Adrenal gland (tissue), 12 donors: Measurements from ENCODE around the gene UGT1A10. TPM values are rescaled to one million over a fixed set of nuclear protein-coding genes. Genes with fewer than 3 reads are reported as not detected.
A peak's percentile ranks its signal among the peaks of the same experiment; 100 is the strongest.

ENCODE experiments used
- DNase-seq, 7 donors: peaks; one replicate each; pipeline ENCODE4 v3.0.0-alpha.2; 2019 to 2020
- H3K27ac ChIP-seq, 5 donors: fragments of 200-600 bp; sonication (generic) in 4 of 5; 1 replicate in 3 of 5; 2 replicates in 2 of 5; pipeline versions ENCODE4 v1.5.1 to v1.8.0; 2016 to 2020; ENCODE audit warnings: mild to moderate bottlenecking in 1 of 5
- H3K27me3 ChIP-seq: fragments of 200-600 bp; 2 replicates; pipeline ENCODE4 v1.8.0; 2021
- H3K36me3 ChIP-seq, 2 donors: fragments of 200-600 bp; replicated peaks in 1 of 2; 1 replicate in 1 of 2; 2 replicates in 1 of 2; pipeline versions ENCODE4 v1.5.1 to v1.8.0; 2018 to 2022
- H3K4me1 ChIP-seq, 2 donors: fragments of 200-600 bp; replicated peaks in 1 of 2; 1 replicate in 1 of 2; 2 replicates in 1 of 2; pipeline versions ENCODE4 v1.5.1 to v1.8.0; 2018 to 2021
- H3K4me3 ChIP-seq, 4 donors: fragments of 200-600 bp; sonication (generic) in 3 of 4; one replicate each; pipeline ENCODE4 v1.5.1; 2016 to 2018
- H3K9me3 ChIP-seq, 3 donors: fragments of 200-600 bp; sonication (generic) in 1 of 3; replicated peaks in 1 of 3; 1 replicate in 2 of 3; 2 replicates in 1 of 3; pipeline versions ENCODE4 v1.5.1 to v1.8.0; 2016 to 2021
- POLR2A ChIP-seq, 2 donors: fragments of 450-650 bp; IDR thresholded peaks; one replicate each; pipeline ENCODE4 v1.6.1; 2017; ENCODE audit warnings: antibody characterized with exemption in 2 of 2, mild to moderate bottlenecking in 2 of 2, moderate library complexity in 1 of 2
- WGBS, 4 donors: extraction: QIAGEN DNeasy Blood & Tissue Kit in 2 of 4; methylation state at CpG; one replicate each; pipeline versions ENCODE4 v1.1.5 to v1.1.7; 2013 to 2017; 5-methylcytosine and 5-hydroxymethylcytosine counted together
- intact Hi-C, 2 donors: fragments of 100-400 bp; cut with DNase I; formaldehyde crosslinking; loops; one replicate each; pipeline versions ENCODE4 v1.14.1 to v1.15.0; 2022 to 2023
- polyA plus RNA-seq, 3 donors: library from polyadenylated mRNA; stranded (reverse); fragments of 200-250 nt in 2 of 3; fragments of 350-450 nt in 1 of 3; fragmentation: Illumina TruSeq in 1 of 3; extraction: RNeasy Lipid Tissue Mini Kit (QIAGEN cat#74804) in 1 of 3; gene quantifications; one replicate each; pipeline ENCODE4 v1.2.3, GENCODE V29; 2013 to 2014
- total RNA-seq, 9 donors: library from RNA; depleted of rRNA in 4 of 9; stranded (reverse); fragments of >200 nt in 4 of 9; fragments of 120-200 nt in 1 of 9; fragmentation: NEBNext Ultra II Directional in 1 of 9; extraction: Animal tissue kit (Norgen Biotek cat#: 25700) in 1 of 9; gene quantifications; one replicate each; pipeline versions ENCODE4 v1.1.0 to v1.2.4, GENCODE V29; 2013 to 2023
- TF ChIP-seq, protein P1 (sequence below), 6 experiments: fragments of 450-650 bp in 4 of 6; fragments of 200-600 bp in 2 of 6; sonication (generic) in 1 of 6; IDR thresholded peaks; 1 replicate in 5 of 6; 2 replicates in 1 of 6; pipeline versions ENCODE4 v1.5.1 to v1.8.0; 2016 to 2021; ENCODE audit warnings: antibody characterized with exemption in 6 of 6, mild to moderate bottlenecking in 2 of 6, moderate library complexity in 1 of 6
- donor health status: healthy with polysubstance abuse.
- donor health status: Bipolar disorder and iron deficiency.
- donor health status: DM: yes; HTN: yes; CAD: no.
- donor health status: DM: no; HTN: no; CAD: no.
- donor health status: DM: no; HTN: no; CAD: no.
- donor health status: DM: yes; HTN: yes; CAD: no.

The UGT1A10 gene
- total and polyA plus RNA-seq, 12 donors: not detected

DNA sequence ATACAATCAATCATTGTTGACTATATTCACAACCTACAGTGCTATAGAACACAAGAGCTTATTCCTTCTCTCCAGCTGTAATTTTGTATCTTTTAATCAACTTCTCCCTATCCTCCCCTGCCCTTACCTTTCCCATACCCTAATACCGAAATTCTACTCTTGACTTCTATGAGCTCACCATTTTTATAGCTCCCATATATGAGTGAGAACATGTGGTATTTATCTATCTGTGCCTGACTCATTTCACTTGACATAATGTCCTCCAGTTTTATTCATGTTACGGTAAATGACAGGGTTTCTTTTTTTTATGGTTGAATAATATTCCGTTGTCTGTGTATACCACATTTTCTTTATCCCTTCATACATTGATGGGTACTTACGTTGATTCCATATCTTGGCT is 144.5 kb downstream of the UGT1A10 start:
- WGBS, 4 donors: 76 to 85% (median 81%) methylated on average over 4 of the region's 4 CpGs

GRCh38 chr2:233789554-233789953 is 153.3 kb downstream of the UGT1A10 start:
- 88 to 93% (median 93%) methylated on average over 3 to 7 of the region's 7 CpGs for WGBS, 4 donors
- H3K27ac ChIP-seq: no peak overlapping the region
- no peak overlapping the region for H3K4me3 ChIP-seq
- no peaks in the 10 kb centered on the region for H3K9me3 ChIP-seq
- no peaks in the 10 kb centered on the region for H3K27me3 ChIP-seq
- TF ChIP-seq, protein P1, sequence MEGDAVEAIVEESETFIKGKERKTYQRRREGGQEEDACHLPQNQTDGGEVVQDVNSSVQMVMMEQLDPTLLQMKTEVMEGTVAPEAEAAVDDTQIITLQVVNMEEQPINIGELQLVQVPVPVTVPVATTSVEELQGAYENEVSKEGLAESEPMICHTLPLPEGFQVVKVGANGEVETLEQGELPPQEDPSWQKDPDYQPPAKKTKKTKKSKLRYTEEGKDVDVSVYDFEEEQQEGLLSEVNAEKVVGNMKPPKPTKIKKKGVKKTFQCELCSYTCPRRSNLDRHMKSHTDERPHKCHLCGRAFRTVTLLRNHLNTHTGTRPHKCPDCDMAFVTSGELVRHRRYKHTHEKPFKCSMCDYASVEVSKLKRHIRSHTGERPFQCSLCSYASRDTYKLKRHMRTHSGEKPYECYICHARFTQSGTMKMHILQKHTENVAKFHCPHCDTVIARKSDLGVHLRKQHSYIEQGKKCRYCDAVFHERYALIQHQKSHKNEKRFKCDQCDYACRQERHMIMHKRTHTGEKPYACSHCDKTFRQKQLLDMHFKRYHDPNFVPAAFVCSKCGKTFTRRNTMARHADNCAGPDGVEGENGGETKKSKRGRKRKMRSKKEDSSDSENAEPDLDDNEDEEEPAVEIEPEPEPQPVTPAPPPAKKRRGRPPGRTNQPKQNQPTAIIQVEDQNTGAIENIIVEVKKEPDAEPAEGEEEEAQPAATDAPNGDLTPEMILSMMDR (IDR thresholded peaks at IDR 0.05): no peak
- no peak for TF ChIP-seq POLR2A (IDR thresholded peaks at IDR 0.05)
- DNase-seq: peak in 1 of 7 donors; percentile 14
- H3K36me3 ChIP-seq: no peaks in the 10 kb centered on the region
- H3K4me1 ChIP-seq: no peaks in the 10 kb centered on the region
- intact Hi-C loops: no loop called here

More for the DNA sequence above, 144.5 kb downstream of the UGT1A10 start:
- Histone ChIP-seq H3K36me3 (no peaks in the 10 kb centered on the region), H3K4me1 (no peaks in the 10 kb centered on the region), H3K27ac (no peak overlapping the region), H3K9me3 (no peaks in the 10 kb centered on the region), H3K27me3 (no peaks in the 10 kb centered on the region), H3K4me3 (no peak overlapping the region)
- intact Hi-C loops: no loop called here
- no peak for TF ChIP-seq POLR2A (IDR thresholded peaks at IDR 0.05)
- TF ChIP-seq, protein P1 (IDR thresholded peaks at IDR 0.05): no peak
- DNase-seq: no peak

DNA sequence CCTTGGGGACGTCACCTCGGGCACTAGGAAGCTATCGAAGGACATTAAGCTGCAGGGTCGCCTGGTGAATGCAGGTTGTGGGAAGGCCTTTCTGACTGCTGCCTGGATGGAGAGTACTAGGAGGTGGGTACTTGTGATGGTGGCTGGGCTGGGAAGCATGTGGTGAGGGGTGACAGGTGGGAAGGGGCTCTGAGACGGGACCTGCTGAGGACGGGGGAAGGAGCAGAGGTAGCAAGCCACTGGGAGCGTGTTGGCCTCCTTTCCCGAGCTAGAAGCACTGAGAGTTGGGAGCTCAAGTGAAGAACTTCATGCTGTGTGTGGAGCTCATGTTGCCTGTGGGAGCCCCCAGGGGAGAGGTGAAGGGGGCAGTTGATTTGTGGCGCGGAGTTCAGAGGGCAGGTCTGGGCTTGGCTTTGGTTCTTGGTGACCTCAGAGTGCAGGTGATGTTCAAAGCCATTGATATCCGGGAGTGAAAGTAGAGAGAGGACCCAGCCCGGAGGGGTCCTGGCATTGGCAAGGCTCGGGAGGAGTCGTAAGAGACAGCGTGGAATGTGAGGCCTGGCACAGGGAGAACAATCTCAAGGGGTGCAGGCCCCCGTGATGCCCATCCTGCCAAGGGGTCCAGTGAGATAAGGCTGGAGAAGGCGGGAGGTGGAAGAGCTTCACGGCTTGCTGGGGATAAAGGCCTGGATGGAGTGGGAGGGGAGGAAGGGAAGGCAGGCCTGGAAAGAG is 155.1 kb downstream of the UGT1A10 start:
- Histone ChIP-seq H3K9me3 (no peaks in the 10 kb centered on the region), H3K36me3 (no peaks in the 10 kb centered on the region), H3K4me1 (no peaks in the 10 kb centered on the region), H3K27me3 (no peaks in the 10 kb centered on the region), H3K27ac (no peak overlapping the region), H3K4me3 (no peak overlapping the region)
- DNase-seq: peak in 2 of 7 donors; percentile 3 to 11
- TF ChIP-seq, protein P1 (IDR thresholded peaks at IDR 0.05): no peak
- TF ChIP-seq POLR2A (IDR thresholded peaks at IDR 0.05): no peak
- intact Hi-C loops: no loop called here
- WGBS, 4 donors: 78 to 85% (median 81%) methylated on average over 18 of the region's 18 CpGs

GRCh38 chr2:233791883-233792329 is 155.7 kb downstream of the UGT1A10 start:
- no peaks in the 10 kb centered on the region for H3K9me3 ChIP-seq
- intact Hi-C loops: no loop called here
- 74 to 87% (median 81%) methylated on average over 9 of the region's 9 CpGs for WGBS, 4 donors

More at GRCh38 chr2:233791883-233792329, 155.7 kb downstream of the UGT1A10 start:
- Histone ChIP-seq H3K27me3 (no peaks in the 10 kb centered on the region), H3K4me3 (no peak overlapping the region), H3K4me1 (no peaks in the 10 kb centered on the region), H3K27ac (no peak overlapping the region), H3K36me3 (no peaks in the 10 kb centered on the region)
- DNase-seq: peak in 2 of 7 donors; percentile 1 to 4
- TF ChIP-seq, protein P1 (IDR thresholded peaks at IDR 0.05): no peak
- TF ChIP-seq POLR2A (IDR thresholded peaks at IDR 0.05): no peak
